IPS-18c (cell line): ENCODE measurements around the gene HNRNPA0.
"Not testable (repeated sequence)": the region's sequence is repeated elsewhere in the genome, so short reads cannot be mapped to it uniquely, and the experiment has no call there.

Experiments used
- H3K4me3 ChIP-seq: 2 replicates; pipeline ENCODE4 v1.7.0; 2013; ENCODE audit warnings: low read depth, mild to moderate bottlenecking, low read length, moderate library complexity; ENCODE audit not compliant: insufficient read depth
- H3K9me3 ChIP-seq: one replicate; pipeline ENCODE4 v1.6.1; 2013; ENCODE audit warnings: mild to moderate bottlenecking, low read length, moderate library complexity; ENCODE audit not compliant: control insufficient read depth, insufficient read depth

HNRNPA0 gene

DNA sequence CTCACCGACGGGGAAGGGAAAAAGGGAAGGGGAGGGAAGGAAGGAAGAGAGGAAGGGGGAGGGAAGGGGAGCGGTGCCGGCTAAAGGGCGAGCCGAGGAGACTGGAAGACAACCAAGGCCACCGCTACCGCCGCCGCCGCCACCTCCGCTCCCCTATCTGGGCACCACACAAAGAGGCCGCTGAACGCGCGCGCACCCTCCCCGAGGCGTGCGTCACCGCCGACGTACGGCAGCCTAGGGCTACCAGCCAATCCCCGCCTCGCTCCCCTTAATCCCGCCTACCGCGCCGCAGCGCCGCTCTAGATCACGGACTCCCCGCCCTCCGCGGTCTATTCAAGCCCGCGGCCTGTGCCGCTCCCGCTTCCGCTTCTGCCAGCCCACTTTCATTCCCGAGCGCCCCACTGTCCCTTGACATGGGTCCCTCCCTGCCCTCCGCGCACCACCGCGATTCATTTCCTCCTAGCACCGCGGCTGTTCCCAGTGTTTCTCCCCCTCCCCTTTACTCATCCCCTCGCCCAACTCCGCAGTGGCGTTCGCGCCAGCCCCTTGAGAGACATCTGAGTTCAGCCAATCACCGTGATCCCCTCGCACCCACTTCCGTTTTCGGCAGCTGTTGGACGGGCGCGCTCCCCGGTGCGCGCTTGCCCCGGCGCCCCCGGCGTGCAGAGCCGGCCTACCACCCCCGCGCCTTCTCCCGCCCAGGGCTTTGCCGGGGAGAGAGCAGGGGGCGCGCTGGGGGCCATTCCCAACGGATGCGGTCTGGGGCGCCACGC lies at the start of gene HNRNPA0:
HNRNPA0 (minus strand) TSS at position 176 of the 773 bp plus-strand sequence. CDS start 297 bp downstream, outside the sequence.
- no peaks in the 10 kb centered on the region for H3K9me3 ChIP-seq
- H3K4me3 ChIP-seq = peak within 1 kb of the TSS; percentile 98

DNA sequence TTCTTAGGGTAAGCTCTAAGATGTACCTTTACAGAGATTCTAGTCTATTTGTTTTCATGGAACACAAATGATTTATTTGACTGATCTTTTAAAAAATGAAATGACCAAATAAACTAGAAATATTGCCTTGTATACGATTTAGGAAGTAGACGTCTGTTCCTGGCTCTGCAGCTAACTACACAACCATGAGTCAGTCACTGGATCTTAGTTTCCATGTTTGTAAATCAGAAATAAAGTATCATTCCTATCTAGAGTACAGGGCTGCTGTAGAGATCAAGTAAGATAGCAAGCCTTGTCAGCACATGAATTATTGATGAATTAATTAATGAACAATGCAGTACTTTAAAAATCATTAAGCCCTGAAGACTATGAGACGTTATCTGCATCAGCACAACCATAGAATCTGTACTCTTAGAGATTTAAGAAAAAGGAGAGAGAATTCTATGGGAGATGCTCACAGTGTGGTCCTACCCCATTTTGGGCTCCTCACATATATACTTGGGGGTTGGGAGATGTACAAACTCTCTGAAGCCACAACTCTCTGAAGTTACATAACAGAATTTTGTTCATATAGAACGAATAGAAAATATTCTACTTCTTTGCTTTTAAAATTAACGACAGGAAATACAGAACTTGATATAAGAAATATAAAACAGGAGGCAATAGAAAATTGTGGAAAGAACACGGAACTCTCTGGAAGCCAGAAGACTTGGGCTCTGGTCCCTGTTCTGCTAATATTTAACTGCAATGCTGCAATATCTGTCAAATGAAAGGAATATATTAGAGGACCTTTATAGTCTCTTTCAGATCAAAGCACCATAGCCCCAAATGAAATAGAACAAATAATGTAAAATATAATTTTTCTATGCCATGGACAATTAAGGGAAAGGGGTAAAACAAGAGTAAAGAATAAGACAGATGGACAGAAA lies 48.4 kb upstream of the HNRNPA0 start:
- no peaks in the 10 kb centered on the region for H3K9me3 ChIP-seq
- H3K4me3 ChIP-seq = no peak overlapping the region

DNA sequence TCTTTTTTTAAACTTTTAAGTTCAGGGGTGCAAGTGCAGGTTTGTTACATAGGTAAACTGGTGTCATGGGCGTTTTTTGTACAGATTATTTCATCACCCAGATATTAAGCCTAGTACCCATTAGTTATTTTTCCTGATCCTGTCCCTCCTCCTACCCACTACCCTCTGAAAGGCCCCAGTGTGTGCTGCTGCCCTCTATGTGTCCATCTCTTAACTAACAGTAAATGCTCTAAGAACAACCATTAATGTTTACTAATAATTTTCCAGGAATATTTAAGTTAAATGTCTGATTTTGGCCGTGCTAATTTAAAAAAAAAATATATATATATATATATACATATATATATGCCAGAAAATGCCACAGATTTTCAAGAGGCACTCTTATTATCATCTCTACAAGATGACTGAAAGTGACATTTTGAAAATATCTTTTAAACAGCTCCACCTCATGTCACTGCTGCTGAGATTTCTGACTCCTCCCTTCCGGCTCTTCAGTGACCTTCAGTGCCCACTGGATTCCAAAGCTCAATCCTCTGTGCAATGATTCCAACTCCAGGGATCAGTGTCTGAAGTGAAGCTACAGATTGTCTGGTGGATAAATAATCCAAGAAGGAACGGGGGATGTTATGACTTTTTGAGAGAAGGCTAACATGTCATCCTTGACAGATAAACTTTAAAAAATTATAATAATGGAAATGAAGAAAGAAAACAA lies 46.7 kb upstream of the HNRNPA0 start:
- H3K4me3 ChIP-seq = no peak overlapping the region
- no peaks in the 10 kb centered on the region for H3K9me3 ChIP-seq

DNA sequence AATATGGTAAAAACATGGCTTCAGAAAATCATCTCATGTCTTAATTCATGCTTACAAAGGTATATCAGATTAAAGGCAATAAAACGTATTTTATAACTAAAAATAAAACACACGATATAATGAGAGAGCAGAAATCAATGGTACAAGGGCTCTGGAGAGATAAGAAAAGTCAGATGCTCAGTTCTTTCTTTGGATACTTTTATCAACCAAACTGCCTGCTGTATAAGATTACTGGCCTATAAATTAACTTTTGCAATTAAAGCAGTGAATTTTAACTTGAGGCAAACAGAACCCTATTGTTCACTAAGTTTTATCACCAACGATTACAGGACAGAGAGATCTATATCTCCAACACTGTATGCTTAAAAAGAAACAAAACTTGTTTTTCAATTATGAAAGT lies 42.1 kb upstream of the HNRNPA0 start:
- Histone ChIP-seq H3K4me3 (no peak overlapping the region), H3K9me3 (no peaks in the 10 kb centered on the region)

DNA sequence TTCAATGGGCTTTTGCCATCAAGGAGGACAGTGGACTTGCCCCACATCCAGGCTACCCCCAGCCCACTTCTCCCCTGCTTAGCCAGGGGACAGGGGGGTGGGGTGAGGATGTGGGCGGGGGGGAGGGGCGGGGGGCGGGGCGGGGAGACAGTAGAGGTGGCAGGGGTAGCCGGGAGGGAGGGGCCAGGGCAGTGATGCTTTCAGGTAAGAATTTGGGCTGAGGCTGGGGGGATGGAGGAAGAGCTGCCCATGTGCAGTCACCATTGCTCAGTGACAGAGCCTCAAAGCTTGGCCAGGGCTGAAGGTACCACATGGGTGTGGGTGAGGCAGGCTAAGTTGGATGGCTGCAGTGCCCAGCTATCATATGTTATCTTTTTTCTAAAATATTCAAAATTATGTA lies 40.7 kb upstream of the HNRNPA0 start:
- Histone ChIP-seq H3K9me3 (no peaks in the 10 kb centered on the region), H3K4me3 (no peak overlapping the region)

DNA sequence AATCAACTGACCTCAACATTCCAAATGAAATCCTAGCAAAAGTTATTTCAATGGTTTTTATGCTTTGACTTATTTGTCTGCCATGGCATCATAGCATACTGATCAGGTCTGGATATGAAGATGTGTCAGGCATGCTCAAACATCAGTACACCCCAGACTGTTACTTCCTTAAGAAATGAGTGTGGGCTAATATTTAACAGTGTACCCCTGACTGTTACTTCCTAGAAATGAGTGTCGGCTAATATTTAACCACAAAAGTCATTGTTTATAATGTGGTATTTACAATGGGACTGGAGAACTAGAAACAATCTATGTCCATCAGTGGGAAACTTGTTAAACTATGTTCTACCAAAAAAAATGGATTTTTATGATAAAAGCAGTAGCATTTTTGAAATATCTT lies 38.1 kb upstream of the HNRNPA0 start:
- no peak overlapping the region for H3K4me3 ChIP-seq
- H3K9me3 ChIP-seq = no peaks in the 10 kb centered on the region

DNA sequence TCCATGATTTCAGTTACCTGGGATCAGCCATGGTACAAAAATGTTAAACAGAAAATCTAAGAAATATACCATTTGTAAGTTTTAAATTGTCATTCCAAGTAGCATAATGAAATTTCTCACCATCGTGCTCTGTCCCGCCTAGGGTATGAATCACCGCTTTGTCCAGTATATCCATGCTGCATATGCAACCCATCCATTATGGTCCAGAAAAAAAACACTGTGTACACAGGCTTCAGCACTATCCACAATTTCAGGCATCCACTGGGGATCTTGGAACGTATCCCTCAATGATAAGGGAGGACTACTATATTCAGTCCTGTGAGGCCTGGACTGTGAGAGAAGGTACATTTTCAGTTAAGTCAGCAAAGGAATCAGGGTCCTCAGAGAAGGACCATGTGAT lies 37.6 kb upstream of the HNRNPA0 start:
- H3K9me3 ChIP-seq = no peaks in the 10 kb centered on the region
- H3K4me3 ChIP-seq = no peak overlapping the region

DNA sequence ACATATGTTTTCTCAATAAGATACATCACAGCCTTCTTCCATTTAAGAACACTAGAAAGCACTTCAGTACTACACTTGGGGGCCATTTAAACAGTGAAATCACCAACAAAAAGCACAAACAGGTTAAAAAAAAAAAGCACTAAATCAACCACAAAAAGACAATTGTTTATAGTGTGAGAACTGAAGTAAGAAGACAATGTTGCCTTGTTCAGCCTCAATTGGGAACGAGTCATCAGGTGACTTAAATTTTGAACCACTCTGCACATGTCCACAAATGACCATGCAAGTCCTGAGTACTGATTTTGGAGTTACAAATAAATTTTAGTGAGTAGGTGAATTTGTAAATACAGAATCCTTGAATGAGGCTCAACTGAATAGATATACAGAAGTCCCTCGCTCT lies 37.2 kb upstream of the HNRNPA0 start:
- Histone ChIP-seq H3K4me3 (no peak overlapping the region), H3K9me3 (no peaks in the 10 kb centered on the region)

DNA sequence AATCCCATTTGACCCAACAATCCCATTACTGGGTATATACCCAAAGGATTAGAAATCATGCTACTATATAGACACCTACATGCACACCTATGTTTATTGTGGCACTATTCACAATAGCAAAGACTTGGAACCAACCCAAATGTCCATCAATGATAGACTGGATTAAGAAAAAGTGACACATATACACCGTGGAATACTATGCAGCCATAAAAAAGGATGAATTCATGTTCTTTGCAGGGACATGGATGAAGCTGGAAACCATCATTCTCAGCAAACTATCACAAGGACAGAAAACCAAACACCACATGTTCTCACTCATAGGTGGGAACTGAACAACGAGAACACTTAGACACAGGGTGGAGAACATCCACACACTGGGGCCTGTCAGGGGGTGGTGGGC lies 34.4 kb upstream of the HNRNPA0 start:
- not testable (repeated sequence) for H3K9me3 ChIP-seq, H3K4me3 ChIP-seq

DNA sequence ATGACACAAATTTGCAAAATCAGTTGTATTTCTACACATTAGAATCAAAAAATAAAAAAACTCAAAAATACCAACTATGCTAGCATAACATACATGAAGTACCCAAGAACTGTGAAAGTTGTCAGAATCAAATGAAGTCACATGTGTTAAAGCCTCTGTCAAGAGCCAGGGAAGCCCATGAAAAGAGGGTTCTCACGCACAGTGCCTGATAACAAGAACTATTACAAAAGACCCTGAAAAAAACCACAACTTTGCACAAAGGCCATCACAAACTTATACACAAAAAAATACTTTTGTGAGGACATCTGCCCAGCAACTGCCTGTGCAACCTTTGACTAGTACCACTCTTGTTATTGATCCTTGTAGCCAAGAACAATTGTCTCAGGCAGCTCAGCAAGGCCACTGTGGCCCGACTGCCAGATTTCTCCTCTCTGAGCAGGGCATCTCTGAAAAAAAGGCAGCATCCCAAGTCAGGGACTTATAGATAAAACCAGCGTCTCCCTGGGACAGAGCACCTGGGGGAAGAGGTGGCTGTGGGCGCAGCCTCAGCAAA lies 28.9 kb upstream of the HNRNPA0 start:
- Histone ChIP-seq H3K4me3 (no peak overlapping the region), H3K9me3 (no peaks in the 10 kb centered on the region)

DNA sequence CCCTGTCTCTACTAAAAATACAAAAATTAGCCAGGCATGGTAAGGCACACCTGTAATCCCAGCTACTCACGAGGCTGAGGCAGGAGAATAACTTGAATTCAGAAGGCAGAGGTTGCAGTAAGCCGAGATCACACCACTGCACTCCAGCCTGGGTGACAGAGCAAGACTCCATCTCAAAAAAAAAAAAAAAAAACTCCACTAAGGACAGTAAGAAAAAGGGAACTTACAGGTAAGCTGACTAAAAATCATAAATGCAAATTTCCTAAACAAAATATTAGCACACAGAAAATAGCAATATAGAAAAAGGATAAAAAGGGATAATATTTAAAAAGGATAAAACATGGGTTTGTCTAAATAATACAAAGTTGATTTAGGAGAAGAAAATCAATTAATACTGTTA lies 27.9 kb upstream of the HNRNPA0 start:
- no peaks in the 10 kb centered on the region for H3K9me3 ChIP-seq
- no peak overlapping the region for H3K4me3 ChIP-seq

DNA sequence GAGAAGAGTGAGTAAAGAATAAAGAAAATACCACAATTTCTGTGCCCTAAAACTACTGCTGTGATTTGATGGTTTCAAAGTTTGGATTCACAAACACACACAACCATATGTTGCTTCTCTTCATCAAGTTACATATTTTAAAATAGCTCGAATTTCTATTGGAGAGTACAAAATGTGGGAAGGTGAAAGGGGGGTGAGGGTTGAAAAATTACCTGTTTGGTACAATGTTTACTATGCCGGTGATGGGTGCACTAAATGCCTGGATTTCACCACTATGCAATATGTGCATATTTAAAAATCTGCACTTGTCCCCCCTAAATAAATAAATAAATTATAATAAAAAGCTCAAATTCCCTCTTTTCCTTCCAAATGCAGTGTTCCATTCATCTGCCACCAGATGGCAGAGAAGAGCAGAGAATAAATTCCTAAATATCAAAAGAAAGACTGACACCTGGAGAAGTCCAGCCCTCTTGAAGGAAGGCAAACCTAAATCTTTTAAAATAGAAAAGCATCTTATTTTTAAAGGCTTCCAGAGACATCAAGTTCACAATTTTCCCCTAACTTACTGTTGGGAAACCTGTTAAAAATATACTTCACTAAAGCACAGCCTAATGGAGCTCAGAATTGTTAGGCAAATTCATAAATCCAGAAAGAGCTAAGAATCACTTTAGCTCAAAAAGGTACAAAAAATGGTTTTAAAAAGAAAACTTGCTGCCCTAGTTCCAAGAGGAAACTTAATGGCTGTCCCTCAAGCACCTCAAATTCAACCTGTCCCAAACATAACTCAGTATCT lies 24.8 kb upstream of the HNRNPA0 start:
- Histone ChIP-seq H3K4me3 (no peak overlapping the region), H3K9me3 (no peaks in the 10 kb centered on the region)

DNA sequence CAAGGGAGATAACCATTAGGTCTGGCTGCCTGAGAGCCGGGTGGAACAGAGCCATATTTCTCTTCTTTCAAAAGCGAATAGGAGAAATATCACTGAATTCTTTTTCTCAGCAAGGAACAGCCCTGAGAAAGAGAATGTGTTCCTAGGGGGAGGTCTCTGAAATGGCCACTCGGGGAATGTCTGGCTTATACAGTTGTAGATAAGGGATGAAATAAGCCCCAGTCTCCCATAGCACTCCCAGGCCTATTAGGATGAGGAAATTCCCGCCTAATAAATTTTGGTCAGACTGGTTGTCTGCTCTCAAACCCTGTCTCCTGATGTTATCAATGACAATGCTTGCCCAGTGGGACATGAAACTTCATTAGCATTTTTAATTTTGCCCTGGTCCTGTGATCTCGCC lies 13.8 kb upstream of the HNRNPA0 start:
- not testable (repeated sequence) for H3K9me3 ChIP-seq, H3K4me3 ChIP-seq

DNA sequence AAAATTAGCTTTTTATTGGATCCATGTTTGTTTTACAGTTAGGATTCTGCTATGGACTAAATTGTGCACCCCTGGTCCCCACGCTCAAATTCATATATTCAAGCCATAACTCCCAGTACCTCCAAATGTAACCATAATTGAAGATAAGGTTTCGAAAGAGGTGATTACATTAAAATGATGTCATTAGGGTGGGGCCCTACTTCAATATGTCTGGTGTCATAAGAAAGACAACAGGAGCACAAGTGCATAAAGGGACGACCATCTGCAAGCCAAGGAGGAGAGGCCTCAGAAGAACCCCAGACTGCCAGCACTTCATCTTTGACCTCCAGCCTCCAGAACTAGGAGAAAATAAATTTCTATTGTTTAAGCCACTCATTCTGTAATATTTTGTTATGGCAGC lies 7.4 kb upstream of the HNRNPA0 start:
- Histone ChIP-seq H3K9me3 (no peaks in the 10 kb centered on the region), H3K4me3 (no peak overlapping the region)

DNA sequence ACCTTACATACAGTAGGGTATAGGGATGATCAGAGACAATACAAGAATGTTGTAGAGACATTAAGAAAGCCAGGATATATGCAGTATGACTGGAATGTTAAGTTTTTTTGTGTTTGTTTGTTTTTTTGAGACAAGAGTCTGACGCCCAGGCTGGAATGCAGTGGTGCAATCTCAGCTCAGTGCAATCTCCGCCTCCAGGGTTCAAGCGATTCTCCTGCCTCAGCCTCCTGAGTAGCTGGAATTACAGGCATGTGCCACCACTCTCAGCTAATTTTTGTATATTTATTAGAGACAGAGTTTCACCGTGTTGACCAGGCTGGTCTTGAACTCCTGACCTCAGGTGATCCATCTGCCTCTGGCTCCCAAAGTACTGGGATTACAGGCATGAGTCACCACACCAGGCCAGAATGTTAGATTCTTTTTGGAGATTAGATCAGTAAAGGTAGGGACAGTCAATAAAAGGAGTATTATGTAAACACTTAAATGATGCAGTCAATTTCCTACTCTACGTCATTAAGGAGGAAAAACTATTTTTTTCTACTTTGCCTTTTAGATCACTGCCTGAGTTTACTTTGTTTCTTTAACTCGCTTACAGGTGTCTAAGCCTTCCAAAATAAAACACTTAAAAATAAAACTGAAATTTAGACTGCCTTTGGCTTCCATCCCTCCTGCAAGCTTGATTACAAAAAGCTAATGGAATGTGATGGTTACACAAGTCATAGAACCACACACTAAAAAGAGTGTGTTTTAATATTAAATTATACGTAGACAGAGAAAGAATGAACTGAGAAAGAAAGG lies 6.8 kb upstream of the HNRNPA0 start:
- Histone ChIP-seq H3K9me3 (no peaks in the 10 kb centered on the region), H3K4me3 (no peak overlapping the region)

DNA sequence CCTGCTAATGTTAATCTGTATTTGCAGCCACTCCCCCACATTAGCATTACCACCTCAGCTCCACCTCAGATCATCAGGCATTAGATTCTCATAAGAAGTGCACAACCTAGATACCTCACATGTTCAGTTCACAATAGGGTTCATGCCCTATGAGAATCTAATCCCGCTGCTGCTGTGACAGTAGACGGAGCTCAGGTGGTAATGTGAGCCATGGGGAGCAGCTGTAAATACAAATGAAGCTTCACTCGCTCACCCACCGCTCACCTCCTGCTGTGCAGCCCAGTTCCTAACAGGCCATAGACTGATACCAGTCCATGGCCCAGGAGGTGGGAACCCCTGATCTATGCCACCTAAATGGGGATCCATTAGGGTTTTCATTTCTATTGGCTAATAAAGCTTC lies 6.1 kb upstream of the HNRNPA0 start:
- no peak overlapping the region for H3K4me3 ChIP-seq
- H3K9me3 ChIP-seq = no peaks in the 10 kb centered on the region
